Activated CD4-positive, CD25-positive, alpha-beta regulatory T cell (primary cell): ENCODE data around the gene ACTL6B.

Experiments
- DNase-seq, 4 experiments: peaks; one replicate each; lab custom pipeline; 2025; lab: John Stamatoyannopoulos, UW

Gene ACTL6B

GRCh38 chr7:100626530-100627237, 29.6 kb downstream of the ACTL6B start:
- DNase-seq, result peak; percentile 75 to 84 (median 82)

- DNase-seq, result no peak
Observed at GRCh38 chr7:100626055-100626454, 30.2 kb downstream of the ACTL6B start.

- DNase-seq, result no peak
Observed at GRCh38 chr7:100623951-100624824, 32.1 kb downstream of the ACTL6B start.

- DNase-seq, result no peak
Observed at GRCh38 chr7:100621554-100621953, 34.7 kb downstream of the ACTL6B start.

- no peak for DNase-seq
Observed at GRCh38 chr7:100620804-100621203, 35.4 kb downstream of the ACTL6B start.

GRCh38 chr7:100620239-100620638, 36.0 kb downstream of the ACTL6B start:
- DNase-seq, result no peak

- no peak for DNase-seq
Observed at GRCh38 chr7:100614308-100614861, 41.9 kb downstream of the ACTL6B start.

GRCh38 chr7:100613412-100614175, 42.7 kb downstream of the ACTL6B start:
- DNase-seq, result no peak

GRCh38 chr7:100612730-100613390, 43.4 kb downstream of the ACTL6B start:
- no peak for DNase-seq

- peak; percentile 93 to 95 (median 94) for DNase-seq
Observed at GRCh38 chr7:100611983-100612729, 44.1 kb downstream of the ACTL6B start, which contains the start of gene MOSPD3. TSS of gene MOSPD3 (plus strand) at chr7:100612540. CDS start at chr7:100612792, 252 bp downstream.

- DNase-seq, result no peak
Observed at GRCh38 chr7:100609958-100610357, 46.3 kb downstream of the ACTL6B start.

- DNase-seq, result no peak
Observed at GRCh38 chr7:100607111-100607510, 49.1 kb downstream of the ACTL6B start.

- DNase-seq, result no peak
Observed at GRCh38 chr7:100606313-100606712, 49.9 kb downstream of the ACTL6B start.

- no peak for DNase-seq
Observed at GRCh38 chr7:100604976-100605911, 51.0 kb downstream of the ACTL6B start.

GRCh38 chr7:100604028-100604975, 51.9 kb downstream of the ACTL6B start:
- peak; percentile 57 to 70 (median 65) for DNase-seq

- DNase-seq, result no peak
Observed at GRCh38 chr7:100603726-100604027, 52.6 kb downstream of the ACTL6B start.

GRCh38 chr7:100602889-100603725, 53.1 kb downstream of the ACTL6B start:
- DNase-seq, result no peak

- no peak for DNase-seq
Observed at GRCh38 chr7:100600730-100601038, 55.6 kb downstream of the ACTL6B start.
